Mesodermal cell (in vitro differentiated cells): ENCODE data around the gene PCSK5.

Source experiments
- H3K27ac ChIP-seq: 2 replicates; pipeline ENCODE4 v1.7.0; 2013; ENCODE audit warnings: mild to moderate bottlenecking, low read depth, low read length, moderate library complexity; ENCODE audit not compliant: severe bottlenecking
- H3K36me3 ChIP-seq: 2 replicates; pipeline ENCODE4 v1.7.1; 2013; ENCODE audit warnings: mild to moderate bottlenecking, low read length, moderate library complexity; ENCODE audit not compliant: control insufficient read depth, insufficient read depth
- H3K4me1 ChIP-seq: one replicate; pipeline ENCODE4 v1.7.1; 2013; ENCODE audit warnings: mild to moderate bottlenecking, low read length; ENCODE audit not compliant: insufficient read depth, control insufficient read depth, poor library complexity, severe bottlenecking
- H3K4me3 ChIP-seq: 2 replicates; pipeline ENCODE4 v1.7.0; 2013; ENCODE audit warnings: low read length, control low read depth, mild to moderate bottlenecking; ENCODE audit not compliant: insufficient read depth, poor library complexity, severe bottlenecking; ENCODE audit errors: extremely low read depth
- H3K9me3 ChIP-seq: 2 replicates; pipeline ENCODE4 v1.7.1; 2013; ENCODE audit warnings: mild to moderate bottlenecking, low read length, moderate library complexity; ENCODE audit not compliant: control insufficient read depth
- WGBS, 2 experiments: methylation state at CpG; one replicate each; pipeline ENCODE4 v1.1.5; 2013; ENCODE audit warnings: missing lambda C conversion rate in 2 of 2; ENCODE audit not compliant: insufficient coverage in 2 of 2; 5-methylcytosine and 5-hydroxymethylcytosine counted together

PCSK5 gene

DNA sequence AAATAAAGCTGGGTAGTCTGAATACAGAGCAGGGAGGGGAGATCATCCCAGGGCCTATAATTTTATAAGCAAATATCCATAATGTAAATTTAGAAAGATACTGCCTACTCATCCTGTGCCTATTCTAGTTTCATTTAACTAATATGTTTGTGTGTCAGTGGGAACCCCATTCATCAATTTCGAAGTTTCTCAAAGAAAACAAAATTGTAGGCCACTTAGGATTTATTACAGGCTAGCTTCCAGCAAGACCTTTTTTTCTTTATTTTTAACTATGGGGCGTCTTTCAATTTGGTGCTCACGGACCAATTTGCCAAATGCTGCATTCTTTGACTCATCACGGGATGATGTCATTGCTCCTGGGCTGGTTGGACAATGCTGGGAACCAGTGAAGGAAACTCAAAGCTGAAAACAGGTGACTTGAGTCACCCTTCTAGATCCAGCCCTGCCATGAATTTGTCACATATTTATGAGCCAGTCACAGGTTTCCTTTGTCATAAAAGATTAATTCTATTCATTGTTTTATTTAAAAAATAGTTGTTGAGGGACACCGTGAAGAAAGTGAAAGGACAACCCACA lies 13.4 kb downstream of the PCSK5 start:
- Histone ChIP-seq H3K27ac (no peak overlapping the region), H3K4me3 (no peak overlapping the region), H3K9me3 (no peaks in the 10 kb centered on the region), H3K36me3 (no peaks in the 10 kb centered on the region), H3K4me1 (peaks cover 23% of the 10 kb centered on the region)
- WGBS, 2 experiments = 66 to 70% methylated on average over 3 to 4 of the region's 5 CpGs

GRCh38 chr9:75904364-75904763 lies 13.9 kb downstream of the PCSK5 start:
- peaks cover 23% of the 10 kb centered on the region for H3K4me1 ChIP-seq
- H3K4me3 ChIP-seq = no peak overlapping the region
- H3K27ac ChIP-seq = no peak overlapping the region
- H3K9me3 ChIP-seq = no peaks in the 10 kb centered on the region
- no peaks in the 10 kb centered on the region for H3K36me3 ChIP-seq

DNA sequence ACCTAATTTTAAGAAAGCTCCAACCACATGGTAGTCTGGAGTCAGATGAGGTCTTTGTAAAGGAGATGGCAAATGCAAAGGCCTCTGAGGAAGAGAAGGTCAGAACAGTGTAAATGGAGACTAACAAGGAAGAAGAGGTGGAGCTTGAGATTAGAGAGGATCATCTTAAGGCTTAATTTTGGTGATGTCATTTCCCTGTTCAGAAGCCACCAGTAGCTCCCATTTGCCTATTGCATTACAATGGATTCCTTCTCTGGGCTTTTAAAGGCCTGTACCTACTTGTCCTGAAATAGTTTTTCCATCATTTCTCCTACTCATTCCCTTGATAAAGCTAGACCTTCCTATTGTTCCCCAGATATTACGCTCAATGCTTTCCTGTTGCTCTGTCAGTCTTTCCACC lies 16.1 kb downstream of the PCSK5 start:
- peak overlapping the region; percentile 29 for H3K27ac ChIP-seq

GRCh38 chr9:75907329-75907728 lies 16.9 kb downstream of the PCSK5 start:
- H3K9me3 ChIP-seq = no peaks in the 10 kb centered on the region
- peaks cover 23% of the 10 kb centered on the region for H3K4me1 ChIP-seq
- WGBS, 2 experiments = 93 to 94% methylated on average over 3 of the region's 3 CpGs
- no peak overlapping the region for H3K4me3 ChIP-seq
- H3K36me3 ChIP-seq = no peaks in the 10 kb centered on the region
- peak overlapping the region; percentile 46 for H3K27ac ChIP-seq

More for the DNA sequence above, 16.1 kb downstream of the PCSK5 start:
- Histone ChIP-seq H3K4me1 (peaks cover 23% of the 10 kb centered on the region), H3K9me3 (no peaks in the 10 kb centered on the region), H3K36me3 (no peaks in the 10 kb centered on the region), H3K4me3 (no peak overlapping the region)
- WGBS, 2 experiments = 80 to 100% methylated on average over 1 of the region's 1 CpG

DNA sequence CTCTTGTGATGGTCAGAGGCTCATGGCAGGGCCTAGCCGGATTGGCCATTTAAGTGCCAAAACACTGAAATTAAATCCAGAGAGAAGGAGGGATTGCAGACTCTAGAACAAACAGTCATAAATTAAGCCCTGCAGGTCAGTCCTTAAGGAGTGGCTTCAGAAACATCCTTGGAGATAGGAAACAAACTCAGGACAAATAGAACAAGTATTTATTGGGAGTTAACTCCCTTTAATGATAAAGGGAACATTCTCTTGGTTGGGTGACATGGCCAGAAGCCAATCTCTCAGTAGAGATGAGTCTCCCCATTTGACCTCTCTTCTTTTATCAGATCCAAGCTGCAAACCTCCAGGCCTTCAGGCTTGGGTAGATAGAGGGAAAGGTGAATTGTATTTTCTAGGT lies 17.4 kb downstream of the PCSK5 start:
- 100% methylated on average over 1 of the region's 1 CpG for WGBS, 2 experiments
- Histone ChIP-seq H3K27ac (no peak overlapping the region), H3K36me3 (no peaks in the 10 kb centered on the region), H3K9me3 (no peaks in the 10 kb centered on the region), H3K4me3 (no peak overlapping the region), H3K4me1 (peaks cover 23% of the 10 kb centered on the region)

DNA sequence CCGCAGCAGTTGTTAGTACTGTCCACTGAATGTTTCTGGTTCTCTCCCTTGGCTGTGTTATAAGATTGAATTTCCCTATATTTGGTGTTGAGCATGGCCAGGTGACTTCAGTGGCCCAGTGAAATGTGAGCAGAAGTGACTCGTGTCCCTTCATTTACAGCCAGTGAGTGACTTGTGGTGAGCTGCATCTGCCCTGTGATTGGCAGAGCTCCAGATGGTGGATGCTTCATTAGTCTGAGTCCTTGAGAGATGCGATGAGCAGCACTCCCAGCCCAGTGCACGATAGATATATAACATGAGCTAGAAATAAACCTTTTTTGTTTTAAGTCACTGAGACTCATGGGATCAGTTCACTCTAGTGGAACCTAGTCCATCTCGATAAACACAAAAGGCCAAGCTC lies 19.3 kb downstream of the PCSK5 start:
- 89% methylated on average over 2 to 4 of the region's 5 CpGs for WGBS, 2 experiments
- Histone ChIP-seq H3K4me1 (peaks cover 16% of the 10 kb centered on the region), H3K9me3 (no peaks in the 10 kb centered on the region), H3K4me3 (no peak overlapping the region), H3K27ac (no peak overlapping the region), H3K36me3 (no peaks in the 10 kb centered on the region)

DNA sequence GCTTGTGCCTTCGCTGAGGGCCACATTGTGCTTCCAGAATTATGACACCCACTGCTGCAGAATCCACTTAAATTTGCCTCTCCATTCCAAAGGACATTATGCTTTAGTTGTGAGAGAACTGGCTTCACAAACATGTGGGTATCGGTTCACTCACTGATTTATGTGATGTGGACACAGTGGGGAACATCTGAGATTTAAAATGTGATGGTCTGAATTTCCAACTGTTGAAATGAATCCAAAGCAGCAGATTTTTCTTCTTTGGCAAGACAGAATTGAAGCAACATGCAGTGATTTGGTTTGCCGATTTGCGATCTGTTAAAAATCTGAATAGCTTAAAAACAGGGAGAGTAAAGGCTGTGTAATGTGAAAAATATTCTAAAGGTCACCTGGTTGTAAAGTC lies 20.3 kb downstream of the PCSK5 start:
- H3K4me1 ChIP-seq = peaks cover 16% of the 10 kb centered on the region
- 100% methylated on average over 1 to 2 of the region's 4 CpGs for WGBS, 2 experiments

GRCh38 chr9:75911390-75911789 lies 20.9 kb downstream of the PCSK5 start:
- peaks cover 16% of the 10 kb centered on the region for H3K4me1 ChIP-seq
- H3K36me3 ChIP-seq = no peaks in the 10 kb centered on the region
- H3K27ac ChIP-seq = no peak overlapping the region
- 93 to 97% methylated on average over 3 of the region's 3 CpGs for WGBS, 2 experiments
- no peak overlapping the region for H3K4me3 ChIP-seq
- H3K9me3 ChIP-seq = no peaks in the 10 kb centered on the region

More for the DNA sequence above, 20.3 kb downstream of the PCSK5 start:
- no peak overlapping the region for H3K4me3 ChIP-seq
- H3K27ac ChIP-seq = no peak overlapping the region
- H3K9me3 ChIP-seq = no peaks in the 10 kb centered on the region
- H3K36me3 ChIP-seq = no peaks in the 10 kb centered on the region

GRCh38 chr9:75912951-75913350 lies 22.5 kb downstream of the PCSK5 start:
- Histone ChIP-seq H3K36me3 (no peaks in the 10 kb centered on the region), H3K4me3 (no peak overlapping the region), H3K9me3 (no peaks in the 10 kb centered on the region), H3K27ac (no peak overlapping the region), H3K4me1 (peaks cover under 1% of the 10 kb centered on the region)
- WGBS, 2 experiments = 80 to 86% methylated on average over 1 of the region's 3 CpGs

- H3K4me1 ChIP-seq = no peaks in the 10 kb centered on the region
- H3K36me3 ChIP-seq = no peaks in the 10 kb centered on the region
- H3K9me3 ChIP-seq = no peaks in the 10 kb centered on the region
- H3K4me3 ChIP-seq = no peak overlapping the region
- WGBS, 2 experiments = no CpG with 5 or more reads among the region's 4 CpGs
- H3K27ac ChIP-seq = no peak overlapping the region
Observed at GRCh38 chr9:75914002-75914401, 23.5 kb downstream of the PCSK5 start.

- Histone ChIP-seq H3K4me3 (no peak overlapping the region), H3K4me1 (no peaks in the 10 kb centered on the region), H3K9me3 (no peaks in the 10 kb centered on the region), H3K36me3 (no peaks in the 10 kb centered on the region), H3K27ac (no peak overlapping the region)
- 79% methylated on average over 4 of the region's 4 CpGs; no CpG with 5 or more reads in 1 of the 2 experiments for WGBS, 2 experiments
Observed at GRCh38 chr9:75914883-75915452, 24.5 kb downstream of the PCSK5 start.
